ENCODE data around the gene DHRSX.

The DHRSX gene

GRCh38 chrX:2351999-2352995 is 148.5 kb downstream of the DHRSX start:
- ChIA-PET POLR2A (no interaction called here), CTCF (no interaction called here)
- Histone ChIP-seq H3K4me1 (ENCODE audit: control insufficient read depth, insufficient read depth, low read length) (no peaks in the 10 kb centered on the region), H3K36me3 (ENCODE audit: control insufficient read depth in 2 of 2, insufficient read depth in 1 of 2, low read length in 2 of 2) (no peaks in the 10 kb centered on the region), H3K4me3 (ENCODE audit: low read depth, low read length) (no peak overlapping the region), H3K9me3 (ENCODE audit: control insufficient read depth, insufficient read depth, low read depth, low read length) (no peaks in the 10 kb centered on the region), H3K27ac (ENCODE audit: extremely low read depth, low read depth, low read length) (no peak overlapping the region)
- TF ChIP-seq ZNF37A (tag by site-specific recombination; IDR thresholded peaks at IDR 0.05) (no peak), ZNF292 (tag by site-specific recombination; IDR thresholded peaks at IDR 0.05; ENCODE audit: borderline replicate concordance, low read depth) (no peak), ZNF416 (tag by site-specific recombination; IDR thresholded peaks at IDR 0.05) (no peak), OSR2 (tag by site-specific recombination; IDR thresholded peaks at IDR 0.05) (no peak), ZSCAN23 (tag by site-specific recombination; IDR thresholded peaks at IDR 0.05) (no peak), PBX3 (CRISPR knock-in tag; IDR thresholded peaks at IDR 0.05) (no peak)
- TF ChIP-seq, protein P1, sequence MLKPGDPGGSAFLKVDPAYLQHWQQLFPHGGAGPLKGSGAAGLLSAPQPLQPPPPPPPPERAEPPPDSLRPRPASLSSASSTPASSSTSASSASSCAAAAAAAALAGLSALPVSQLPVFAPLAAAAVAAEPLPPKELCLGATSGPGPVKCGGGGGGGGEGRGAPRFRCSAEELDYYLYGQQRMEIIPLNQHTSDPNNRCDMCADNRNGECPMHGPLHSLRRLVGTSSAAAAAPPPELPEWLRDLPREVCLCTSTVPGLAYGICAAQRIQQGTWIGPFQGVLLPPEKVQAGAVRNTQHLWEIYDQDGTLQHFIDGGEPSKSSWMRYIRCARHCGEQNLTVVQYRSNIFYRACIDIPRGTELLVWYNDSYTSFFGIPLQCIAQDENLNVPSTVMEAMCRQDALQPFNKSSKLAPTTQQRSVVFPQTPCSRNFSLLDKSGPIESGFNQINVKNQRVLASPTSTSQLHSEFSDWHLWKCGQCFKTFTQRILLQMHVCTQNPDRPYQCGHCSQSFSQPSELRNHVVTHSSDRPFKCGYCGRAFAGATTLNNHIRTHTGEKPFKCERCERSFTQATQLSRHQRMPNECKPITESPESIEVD (tag by site-specific recombination; IDR thresholded peaks at IDR 0.05), result no peak

GRCh38 chrX:2351321-2351720 is 149.5 kb downstream of the DHRSX start:
- POLR2A ChIA-PET, result no interaction called here
- Histone ChIP-seq H3K4me1 (ENCODE audit: control insufficient read depth, insufficient read depth, low read length) (no peaks in the 10 kb centered on the region), H3K27ac (ENCODE audit: extremely low read depth, low read depth, low read length) (no peak overlapping the region), H3K4me3 (ENCODE audit: low read depth, low read length) (no peak overlapping the region), H3K9me3 (ENCODE audit: control insufficient read depth, insufficient read depth, low read depth, low read length) (no peaks in the 10 kb centered on the region), H3K36me3 (ENCODE audit: control insufficient read depth in 2 of 2, insufficient read depth in 1 of 2, low read length in 2 of 2) (no peaks in the 10 kb centered on the region)
- TF ChIP-seq ZNF624 (tag by site-specific recombination; IDR thresholded peaks at IDR 0.05) (no peak), ZBTB1 (tag by site-specific recombination; IDR thresholded peaks at IDR 0.05) (no peak), ZNF664 (tag by site-specific recombination; IDR thresholded peaks at IDR 0.05) (no peak), ZNF239 (tag by site-specific recombination; IDR thresholded peaks at IDR 0.05) (no peak), FEZF1 (tag by site-specific recombination; IDR thresholded peaks at IDR 0.05) (no peak), SCRT1 (tag by site-specific recombination; IDR thresholded peaks at IDR 0.05; ENCODE audit: borderline replicate concordance) (no peak), CTCF (tag by site-specific recombination; IDR thresholded peaks at IDR 0.05) (no peak), ZNF707 (tag by site-specific recombination; IDR thresholded peaks at IDR 0.05) (no peak), GLIS1 (tag by site-specific recombination; IDR thresholded peaks at IDR 0.05) (no peak), ZFP3 (tag by site-specific recombination; IDR thresholded peaks at IDR 0.05; ENCODE audit: low read depth) (no peak), ZNF248 (tag by site-specific recombination; IDR thresholded peaks at IDR 0.05) (no peak), ZNF473 (tag by site-specific recombination; IDR thresholded peaks at IDR 0.05) (no peak), ZSCAN30 (tag by site-specific recombination; IDR thresholded peaks at IDR 0.05) (no peak), ZNF133 (tag by site-specific recombination; IDR thresholded peaks at IDR 0.05) (no peak), ZSCAN5A (tag by site-specific recombination; IDR thresholded peaks at IDR 0.05) (no peak), ZNF2 (tag by site-specific recombination; IDR thresholded peaks at IDR 0.05) (no peak)
- TF ChIP-seq, protein P2, sequence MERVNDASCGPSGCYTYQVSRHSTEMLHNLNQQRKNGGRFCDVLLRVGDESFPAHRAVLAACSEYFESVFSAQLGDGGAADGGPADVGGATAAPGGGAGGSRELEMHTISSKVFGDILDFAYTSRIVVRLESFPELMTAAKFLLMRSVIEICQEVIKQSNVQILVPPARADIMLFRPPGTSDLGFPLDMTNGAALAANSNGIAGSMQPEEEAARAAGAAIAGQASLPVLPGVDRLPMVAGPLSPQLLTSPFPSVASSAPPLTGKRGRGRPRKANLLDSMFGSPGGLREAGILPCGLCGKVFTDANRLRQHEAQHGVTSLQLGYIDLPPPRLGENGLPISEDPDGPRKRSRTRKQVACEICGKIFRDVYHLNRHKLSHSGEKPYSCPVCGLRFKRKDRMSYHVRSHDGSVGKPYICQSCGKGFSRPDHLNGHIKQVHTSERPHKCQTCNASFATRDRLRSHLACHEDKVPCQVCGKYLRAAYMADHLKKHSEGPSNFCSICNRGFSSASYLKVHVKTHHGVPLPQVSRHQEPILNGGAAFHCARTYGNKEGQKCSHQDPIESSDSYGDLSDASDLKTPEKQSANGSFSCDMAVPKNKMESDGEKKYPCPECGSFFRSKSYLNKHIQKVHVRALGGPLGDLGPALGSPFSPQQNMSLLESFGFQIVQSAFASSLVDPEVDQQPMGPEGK (tag by site-specific recombination; IDR thresholded peaks at IDR 0.05), result no peak
- TF ChIP-seq, protein P3, sequence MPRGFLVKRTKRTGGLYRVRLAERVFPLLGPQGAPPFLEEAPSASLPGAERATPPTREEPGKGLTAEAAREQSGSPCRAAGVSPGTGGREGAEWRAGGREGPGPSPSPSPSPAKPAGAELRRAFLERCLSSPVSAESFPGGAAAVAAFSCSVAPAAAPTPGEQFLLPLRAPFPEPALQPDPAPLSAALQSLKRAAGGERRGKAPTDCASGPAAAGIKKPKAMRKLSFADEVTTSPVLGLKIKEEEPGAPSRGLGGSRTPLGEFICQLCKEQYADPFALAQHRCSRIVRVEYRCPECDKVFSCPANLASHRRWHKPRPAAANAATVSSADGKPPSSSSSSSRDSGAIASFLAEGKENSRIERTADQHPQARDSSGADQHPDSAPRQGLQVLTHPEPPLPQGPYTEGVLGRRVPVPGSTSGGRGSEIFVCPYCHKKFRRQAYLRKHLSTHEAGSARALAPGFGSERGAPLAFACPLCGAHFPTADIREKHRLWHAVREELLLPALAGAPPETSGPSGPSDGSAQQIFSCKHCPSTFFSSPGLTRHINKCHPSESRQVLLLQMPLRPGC (tag by site-specific recombination; IDR thresholded peaks at IDR 0.05), result no peak
- CTCF ChIA-PET, result no interaction called here

Data from HEK293 (cell line).